Cardiac muscle cell (in vitro differentiated cells and primary cell): Measurements from ENCODE around the gene ELP2. TPM values are rescaled to one million over a fixed set of nuclear protein-coding genes. Genes with fewer than 3 reads are reported as not detected.

Experiments
- DNase-seq, 2 donors: peaks; one replicate each; pipeline versions ENCODE4 v3.0.0 to v3.0.0-alpha.2; 2010 to 2017; ENCODE audit warnings: low read depth in 1 of 2, low spot score in 1 of 2
- H3K27ac ChIP-seq: fragments of 200-600 bp; sonication (generic); 2 replicates; pipeline ENCODE4 v1.5.1; 2016
- H3K27me3 ChIP-seq: fragments of 200-600 bp; sonication (generic); 2 replicates; pipeline ENCODE4 v1.6.0; 2016; ENCODE audit warnings: control low read depth
- H3K36me3 ChIP-seq: fragments of 200-600 bp; sonication (generic); 2 replicates; pipeline ENCODE4 v1.5.1; 2016; ENCODE audit warnings: control low read depth
- H3K4me1 ChIP-seq: fragments of 200-600 bp; sonication (generic); 2 replicates; pipeline ENCODE4 v1.8.1; 2017; ENCODE audit warnings: low read depth, mild to moderate bottlenecking, mixed run types
- H3K4me3 ChIP-seq: fragments of 200-600 bp; sonication (generic); 2 replicates; pipeline ENCODE4 v1.5.1; 2016; ENCODE audit warnings: mild to moderate bottlenecking
- H3K9me3 ChIP-seq: fragments of 200-600 bp; sonication (generic); 2 replicates; pipeline ENCODE4 v1.5.1; 2017; ENCODE audit warnings: low read depth, mild to moderate bottlenecking, control low read depth
- CTCF ChIP-seq: IDR thresholded peaks from 2 replicates; pipeline ENCODE4 v1.5.1; 2012; ENCODE audit warnings: low read depth, mild to moderate bottlenecking, low read length
- polyA plus RNA-seq: library from polyadenylated mRNA; unstranded; fragments of >200 nt; fragmentation: Nextera tagmentation; extraction: Ambion mirVana; gene quantifications from 2 replicates; pipeline ENCODE4 v1.2.1, GENCODE V29; 2016
- total RNA-seq: library from RNA; depleted of rRNA; stranded (reverse); fragments of >200 nt; gene quantifications from 2 replicates; pipeline ENCODE4 v1.2.3, GENCODE V29; 2016

The ELP2 gene
- total and polyA plus RNA-seq, 2 experiments from 2014 or later, result 39.2 to 46.9 TPM

GRCh38 chr18:36185901-36186460 lies 56.3 kb downstream of the ELP2 start:
- H3K27ac ChIP-seq, result no peak overlapping the region
- H3K4me3 ChIP-seq, result no peak overlapping the region

GRCh38 chr18:36186461-36187192 lies 56.9 kb downstream of the ELP2 start:
- TF ChIP-seq CTCF, result no peak
- peak in 1 of 2 donors; percentile 40 for DNase-seq
- Histone ChIP-seq H3K27me3 (peaks cover 68% of the 10 kb centered on the region), H3K4me1 (no peaks in the 10 kb centered on the region), H3K4me3 (peak overlapping the region; percentile 37), H3K36me3 (no peaks in the 10 kb centered on the region), H3K9me3 (no peaks in the 10 kb centered on the region), H3K27ac (no peak overlapping the region)

More at GRCh38 chr18:36185901-36186460, 56.3 kb downstream of the ELP2 start:
- Histone ChIP-seq H3K27me3 (peaks cover 68% of the 10 kb centered on the region), H3K4me1 (no peaks in the 10 kb centered on the region), H3K36me3 (no peaks in the 10 kb centered on the region), H3K9me3 (no peaks in the 10 kb centered on the region)
- no peak for DNase-seq
- TF ChIP-seq CTCF, result no peak

- Histone ChIP-seq H3K4me1 (no peaks in the 10 kb centered on the region), H3K9me3 (no peaks in the 10 kb centered on the region), H3K27ac (no peak within 1 kb of the TSS), H3K4me3 (peak within 1 kb of the TSS; percentile 37), H3K27me3 (peaks cover 68% of the 10 kb centered on the region), H3K36me3 (no peaks in the 10 kb centered on the region)
- TF ChIP-seq CTCF, result no peak
- DNase-seq, result peak; percentile 72 to 81
Observed at GRCh38 chr18:36187193-36187825, 57.6 kb downstream of the ELP2 start, which contains the start of gene MOCOS. TSS of gene MOCOS (plus strand) at chr18:36187497. CDS start at chr18:36187540, 43 bp downstream.

GRCh38 chr18:36187826-36188721 lies 58.4 kb downstream of the ELP2 start:
- no peak for TF ChIP-seq CTCF
- Histone ChIP-seq H3K4me3 (peak overlapping the region; percentile 37), H3K4me1 (no peaks in the 10 kb centered on the region), H3K27me3 (peaks cover 68% of the 10 kb centered on the region), H3K36me3 (no peaks in the 10 kb centered on the region), H3K27ac (no peak overlapping the region), H3K9me3 (no peaks in the 10 kb centered on the region)
- DNase-seq, result peak in 1 of 2 donors; percentile 70

- Histone ChIP-seq H3K9me3 (no peaks in the 10 kb centered on the region), H3K27ac (no peak overlapping the region), H3K36me3 (no peaks in the 10 kb centered on the region), H3K4me1 (no peaks in the 10 kb centered on the region), H3K27me3 (peaks cover 65% of the 10 kb centered on the region), H3K4me3 (no peak overlapping the region)
- DNase-seq, result no peak
- no peak for TF ChIP-seq CTCF
Observed at GRCh38 chr18:36188916-36189315, 59.2 kb downstream of the ELP2 start.
